ENCODE data around the gene EDIL3. TPM values are rescaled to one million over a fixed set of nuclear protein-coding genes. Genes with fewer than 3 reads are reported as not detected.

EDIL3 gene
- total and polyA plus RNA-seq, 2 of the 13 experiments (the other 11 are each of a cell fraction or from before 2014, with no cell fraction given), result 0.01 TPM; not detected in 1

GRCh38 chr5:83942155-83942554 lies 442.5 kb downstream of the EDIL3 start (continued):
- TF ChIP-seq PAX8 (CRISPR knock-in tag; IDR thresholded peaks at IDR 0.05; ENCODE audit: borderline replicate concordance) (no peak), MEF2D (CRISPR knock-in tag; IDR thresholded peaks at IDR 0.05) (no peak), HNRNPLL (IDR thresholded peaks at IDR 0.05; ENCODE audit: low read depth, low read length, poor library complexity, severe bottlenecking) (no peak), JDP2 (CRISPR knock-in tag; IDR thresholded peaks at IDR 0.05; ENCODE audit: borderline replicate concordance) (no peak)

GRCh38 chr5:83937837-83938236 lies 446.8 kb downstream of the EDIL3 start:
- H3K27me3 ChIP-seq (ENCODE audit: control insufficient read depth in 1 of 2, insufficient read depth in 2 of 2, low read length in 2 of 2), result no peaks in the 10 kb centered on the region
- no peaks in the 10 kb centered on the region for H3K36me3 ChIP-seq (replicated peaks in 1 of 2; ENCODE audit: control insufficient read depth in 1 of 2, insufficient read depth in 2 of 2, low read length in 2 of 2)
- H3K4me2 ChIP-seq (ENCODE audit: low read depth, low read length), result no peak overlapping the region
- TF ChIP-seq ZNF510 (CRISPR knock-in tag; IDR thresholded peaks at IDR 0.05; ENCODE audit: low read depth), result no peak
- no peak for TF ChIP-seq ZNF33B (CRISPR knock-in tag; IDR thresholded peaks at IDR 0.05)
- TF ChIP-seq MXD3 (CRISPR knock-in tag; IDR thresholded peaks at IDR 0.05), result no peak
- no peak for TF ChIP-seq POGK (CRISPR knock-in tag; conservative IDR thresholded peaks at IDR 0.05)
- no peaks in the 10 kb centered on the region for H4K20me1 ChIP-seq (ENCODE audit: insufficient read depth, low read length)
- ChIA-PET POLR2A (no interaction called here), CTCF (ENCODE audit: low intra/inter-chr PET ratio, low total read pairs) (no interaction called here)
- peaks cover 3% of the 10 kb centered on the region; the same call in 1 of the 2 replicates for H3K9me3 ChIP-seq (ENCODE audit: low read length)
- no TSS peak for BruUV-seq (replicated peaks)
- DNase-seq (ENCODE audit: low spot score) (no peak), ATAC-seq (no peak), FAIRE-seq (no peak)
- no peak overlapping the region for H3K9ac ChIP-seq (ENCODE audit: insufficient read depth, low read depth, low read length)
- H3K4me3 ChIP-seq (replicated peaks in 1 of 3; ENCODE audit: insufficient read depth in 1 of 3, low read depth in 2 of 3, low read length in 3 of 3), result no peak overlapping the region
- no peaks in the 10 kb centered on the region for H3K79me2 ChIP-seq (ENCODE audit: insufficient read depth, low read length)
- in situ Hi-C loops (cut with HindIII; ENCODE audit: extremely low pct_ligation_motif_present, low pct_unique_long_range_greater_than_20kb), result no loop called here
- no peak overlapping the region for H2AFZ ChIP-seq (ENCODE audit: low read length)
- no peak overlapping the region for H3K27ac ChIP-seq (ENCODE audit: extremely low read length, insufficient read depth, low read length)
- no peaks in the 10 kb centered on the region for H3K4me1 ChIP-seq (ENCODE audit: insufficient read depth, low read length)
- intact Hi-C loops (cut with micrococcal nuclease; ENCODE audit: unreplicated experiment), result no loop called here
- 4% methylated on average over 1 of the region's 1 CpG for WGBS (ENCODE audit: low lambda C conversion rate)

Data from HepG2 (cell line).